ENCODE measurements around the gene WNT7B.

The WNT7B gene

GRCh38 chr22:45949891-45950290 is 27.1 kb downstream of the WNT7B start:
- Histone ChIP-seq H3K4me1 (ENCODE audit: control insufficient read depth, insufficient read depth, low read length) (no peaks in the 10 kb centered on the region), H3K4me3 (ENCODE audit: low read length) (no peak overlapping the region), H3K36me3 (ENCODE audit: control insufficient read depth, insufficient read depth, low read length) (no peaks in the 10 kb centered on the region), H3K9ac (ENCODE audit: low read length) (no peak overlapping the region), H3K27me3 (ENCODE audit: control insufficient read depth, insufficient read depth, low read length) (peaks cover 10% of the 10 kb centered on the region), H3K9me3 (ENCODE audit: control insufficient read depth, low read length) (no peaks in the 10 kb centered on the region)

DNA sequence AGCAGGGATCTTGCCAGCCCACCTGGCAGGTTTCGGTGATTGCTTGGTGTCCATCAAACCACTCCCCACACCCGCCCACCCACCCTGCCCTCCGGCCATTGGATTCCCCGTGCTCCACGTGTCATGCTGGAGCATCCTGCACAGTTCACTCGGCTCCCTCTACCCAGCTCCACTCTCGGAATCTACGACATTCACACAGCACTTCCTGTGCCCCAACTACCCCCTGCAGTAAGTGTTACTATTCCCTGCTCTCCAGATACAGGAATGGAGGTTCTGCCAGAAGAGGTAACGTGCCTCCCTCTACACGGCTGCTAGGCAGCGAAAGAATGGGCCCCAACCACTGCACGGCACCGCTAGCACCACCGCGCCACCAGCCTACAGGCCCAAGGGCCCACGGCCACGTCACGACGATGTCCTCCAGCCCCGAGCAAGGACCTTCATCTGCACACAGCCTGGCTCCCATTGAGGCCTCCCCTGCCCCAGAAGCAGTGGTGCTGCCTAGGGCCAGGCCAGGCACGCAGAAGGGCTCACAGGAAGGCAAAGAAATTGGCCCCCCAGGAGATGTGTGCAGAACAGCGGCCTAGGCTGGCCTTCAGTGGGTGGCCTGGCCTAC is 27.6 kb downstream of the WNT7B start:
- Histone ChIP-seq H3K27me3 (ENCODE audit: control insufficient read depth, insufficient read depth, low read length) (peaks cover 10% of the 10 kb centered on the region), H3K9ac (ENCODE audit: low read length) (no peak overlapping the region), H3K4me1 (ENCODE audit: control insufficient read depth, insufficient read depth, low read length) (no peaks in the 10 kb centered on the region), H3K4me3 (ENCODE audit: low read length) (no peak overlapping the region), H3K9me3 (ENCODE audit: control insufficient read depth, low read length) (no peaks in the 10 kb centered on the region), H3K36me3 (ENCODE audit: control insufficient read depth, insufficient read depth, low read length) (no peaks in the 10 kb centered on the region)

GRCh38 chr22:45948081-45948648 is 28.8 kb downstream of the WNT7B start:
- Histone ChIP-seq H3K4me3 (ENCODE audit: low read length) (no peak overlapping the region), H3K27me3 (ENCODE audit: control insufficient read depth, insufficient read depth, low read length) (peaks cover 2% of the 10 kb centered on the region), H3K9me3 (ENCODE audit: control insufficient read depth, low read length) (no peaks in the 10 kb centered on the region), H3K4me1 (ENCODE audit: control insufficient read depth, insufficient read depth, low read length) (no peaks in the 10 kb centered on the region), H3K36me3 (ENCODE audit: control insufficient read depth, insufficient read depth, low read length) (no peaks in the 10 kb centered on the region), H3K9ac (ENCODE audit: low read length) (no peak overlapping the region)

GRCh38 chr22:45946805-45947600 is 30.0 kb downstream of the WNT7B start:
- H3K36me3 ChIP-seq (ENCODE audit: control insufficient read depth, insufficient read depth, low read length) = no peaks in the 10 kb centered on the region
- H3K4me1 ChIP-seq (ENCODE audit: control insufficient read depth, insufficient read depth, low read length) = no peaks in the 10 kb centered on the region
- H3K9ac ChIP-seq (ENCODE audit: low read length) = no peak overlapping the region
- no peaks in the 10 kb centered on the region for H3K9me3 ChIP-seq (ENCODE audit: control insufficient read depth, low read length)
- no peak overlapping the region for H3K4me3 ChIP-seq (ENCODE audit: low read length)
- H3K27me3 ChIP-seq (ENCODE audit: control insufficient read depth, insufficient read depth, low read length) = no peaks in the 10 kb centered on the region

DNA sequence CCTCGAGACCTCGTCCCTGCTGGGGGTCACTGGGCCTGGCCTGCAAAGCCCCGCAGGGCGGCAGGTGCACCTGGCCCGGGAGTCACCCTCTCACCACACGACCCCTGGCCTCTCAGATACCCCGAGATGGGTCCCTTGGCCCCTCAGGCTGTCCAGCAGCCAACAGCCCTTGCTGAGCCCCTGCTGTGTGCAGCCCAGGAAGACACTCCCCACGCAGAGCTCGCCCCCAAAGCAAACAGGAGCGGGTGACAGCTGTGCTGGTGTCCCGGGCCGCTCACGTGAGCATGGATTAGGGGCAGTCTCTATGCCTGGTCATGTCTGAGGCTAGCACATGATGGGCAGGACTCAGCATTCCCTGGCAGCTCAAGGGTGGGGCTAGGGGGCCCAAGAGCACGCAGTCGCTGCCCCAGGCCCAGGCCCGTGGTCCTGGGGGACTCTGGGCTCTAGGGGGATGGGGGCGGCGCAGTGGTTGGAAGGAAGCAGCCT is 31.3 kb downstream of the WNT7B start:
- Histone ChIP-seq H3K9ac (ENCODE audit: low read length) (no peak overlapping the region), H3K27me3 (ENCODE audit: control insufficient read depth, insufficient read depth, low read length) (no peaks in the 10 kb centered on the region), H3K4me1 (ENCODE audit: control insufficient read depth, insufficient read depth, low read length) (no peaks in the 10 kb centered on the region), H3K36me3 (ENCODE audit: control insufficient read depth, insufficient read depth, low read length) (no peaks in the 10 kb centered on the region), H3K4me3 (ENCODE audit: low read length) (no peak overlapping the region), H3K9me3 (ENCODE audit: control insufficient read depth, low read length) (no peaks in the 10 kb centered on the region)

DNA sequence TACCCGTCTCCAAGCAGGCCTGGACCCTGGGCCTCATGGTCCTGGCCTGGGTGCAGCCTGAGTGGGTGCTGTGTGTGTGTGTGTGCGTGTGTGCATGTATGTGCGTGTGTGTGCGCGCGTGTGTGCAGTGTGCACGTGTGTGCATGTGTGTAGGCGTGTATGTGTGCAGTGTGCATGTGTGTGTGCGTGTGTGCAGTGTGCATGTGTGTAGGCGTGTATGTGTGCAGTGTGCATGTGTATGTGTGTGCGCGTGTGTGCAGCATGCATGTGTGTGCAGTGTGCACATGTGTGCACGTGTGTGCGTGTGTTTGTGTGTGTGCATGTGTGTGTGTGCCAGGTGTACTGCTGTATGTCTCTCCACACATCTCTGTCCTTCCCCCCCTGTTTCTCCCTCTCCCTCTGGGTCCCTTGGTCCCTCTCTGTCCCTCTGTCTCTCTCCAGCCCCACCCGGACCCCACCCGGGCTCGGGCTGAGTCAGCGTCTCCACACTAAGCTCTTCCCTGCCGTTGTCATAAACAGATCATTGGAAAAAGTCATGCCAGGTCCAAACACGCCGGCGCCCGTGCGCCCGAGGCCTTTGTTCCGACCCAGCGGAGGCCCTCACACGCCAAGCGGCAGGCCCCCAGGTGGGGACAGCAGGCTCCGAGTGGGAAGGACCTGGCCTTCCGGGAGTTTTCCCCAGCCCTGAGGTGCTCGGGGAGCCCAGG is 34.0 kb downstream of the WNT7B start:
- Histone ChIP-seq H3K36me3 (ENCODE audit: control insufficient read depth, insufficient read depth, low read length) (no peaks in the 10 kb centered on the region), H3K9ac (ENCODE audit: low read length) (no peak overlapping the region), H3K4me3 (ENCODE audit: low read length) (no peak overlapping the region), H3K27me3 (ENCODE audit: control insufficient read depth, insufficient read depth, low read length) (no peaks in the 10 kb centered on the region), H3K4me1 (ENCODE audit: control insufficient read depth, insufficient read depth, low read length) (no peaks in the 10 kb centered on the region), H3K9me3 (ENCODE audit: control insufficient read depth, low read length) (no peaks in the 10 kb centered on the region)

- Histone ChIP-seq H3K27me3 (ENCODE audit: control insufficient read depth, insufficient read depth, low read length) (no peaks in the 10 kb centered on the region), H3K36me3 (ENCODE audit: control insufficient read depth, insufficient read depth, low read length) (no peaks in the 10 kb centered on the region), H3K9ac (ENCODE audit: low read length) (no peak overlapping the region), H3K4me3 (ENCODE audit: low read length) (no peak overlapping the region), H3K9me3 (ENCODE audit: control insufficient read depth, low read length) (no peaks in the 10 kb centered on the region), H3K4me1 (ENCODE audit: control insufficient read depth, insufficient read depth, low read length) (no peaks in the 10 kb centered on the region)
Observed at GRCh38 chr22:45942344-45942743, 34.6 kb downstream of the WNT7B start.

DNA sequence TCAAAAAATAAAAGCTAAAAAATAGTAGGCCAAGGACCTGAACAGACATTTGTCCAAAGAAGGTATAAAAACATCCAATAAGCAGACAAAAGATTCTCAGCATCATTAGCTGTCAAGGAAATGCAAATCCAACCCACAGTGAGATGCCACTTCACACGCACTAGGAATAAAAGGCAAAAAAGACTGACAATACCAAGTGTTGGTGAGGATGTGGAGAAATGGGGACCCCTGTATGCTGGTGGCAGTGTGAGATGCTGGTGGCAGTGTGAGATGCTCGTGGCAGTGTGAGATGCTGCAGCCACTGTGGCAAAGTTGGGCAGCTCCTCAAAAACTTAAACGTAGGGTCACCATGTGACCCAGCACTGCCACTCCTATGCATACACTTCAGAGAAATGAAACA is 38.0 kb downstream of the WNT7B start:
- peaks cover 11% of the 10 kb centered on the region for H3K4me1 ChIP-seq (ENCODE audit: control insufficient read depth, insufficient read depth, low read length)
- no peak overlapping the region for H3K4me3 ChIP-seq (ENCODE audit: low read length)
- H3K36me3 ChIP-seq (ENCODE audit: control insufficient read depth, insufficient read depth, low read length) = no peaks in the 10 kb centered on the region
- H3K9me3 ChIP-seq (ENCODE audit: control insufficient read depth, low read length) = no peaks in the 10 kb centered on the region
- H3K27me3 ChIP-seq (ENCODE audit: control insufficient read depth, insufficient read depth, low read length) = peaks cover 18% of the 10 kb centered on the region
- H3K9ac ChIP-seq (ENCODE audit: low read length) = no peak overlapping the region

DNA sequence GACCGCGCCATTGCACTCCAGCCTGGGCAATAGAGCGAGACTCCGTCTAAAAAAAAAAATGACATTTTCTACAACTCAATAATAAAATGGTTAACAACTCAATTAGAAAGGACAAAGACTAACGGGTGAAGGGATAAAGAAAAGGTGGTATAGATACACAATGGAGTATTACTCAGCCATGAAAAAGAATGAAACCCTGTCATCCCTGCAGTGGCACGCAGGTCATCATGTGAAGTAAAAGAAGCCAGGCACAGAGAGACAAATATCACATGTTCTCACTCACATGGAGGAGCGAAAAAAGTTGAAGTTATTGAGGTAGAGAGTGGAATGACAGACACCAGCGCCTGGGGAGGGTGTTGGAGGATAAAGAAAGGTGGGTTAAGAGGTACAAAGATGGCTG is 39.0 kb downstream of the WNT7B start:
- peaks cover 28% of the 10 kb centered on the region for H3K27me3 ChIP-seq (ENCODE audit: control insufficient read depth, insufficient read depth, low read length)
- no peak overlapping the region for H3K9ac ChIP-seq (ENCODE audit: low read length)

DNA sequence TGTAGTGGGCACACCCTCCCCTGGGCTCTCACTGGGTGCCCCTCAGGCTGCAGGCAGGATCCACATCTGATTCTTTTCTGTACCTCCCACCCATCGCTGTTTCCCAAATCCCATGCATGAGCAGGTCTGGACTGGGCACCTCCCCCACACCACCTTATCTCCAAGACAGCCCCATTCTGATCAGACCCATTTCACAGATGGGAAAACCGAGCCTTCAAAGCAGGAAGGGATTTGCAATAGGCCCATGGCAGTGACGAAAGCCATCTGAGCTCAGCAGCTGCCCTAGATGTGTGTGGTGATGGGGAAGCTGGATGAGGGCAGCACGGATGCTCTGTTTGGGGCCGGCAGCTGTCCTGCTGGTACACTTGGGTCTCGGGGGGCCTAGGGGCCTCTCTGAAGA is 41.4 kb downstream of the WNT7B start:
- Histone ChIP-seq H3K27me3 (ENCODE audit: control insufficient read depth, insufficient read depth, low read length) (peaks cover 49% of the 10 kb centered on the region), H3K4me3 (ENCODE audit: low read length) (no peak overlapping the region), H3K9ac (ENCODE audit: low read length) (no peak overlapping the region), H3K36me3 (ENCODE audit: control insufficient read depth, insufficient read depth, low read length) (no peaks in the 10 kb centered on the region), H3K4me1 (ENCODE audit: control insufficient read depth, insufficient read depth, low read length) (peaks cover 11% of the 10 kb centered on the region), H3K9me3 (ENCODE audit: control insufficient read depth, low read length) (no peaks in the 10 kb centered on the region)

More for the DNA sequence above, 39.0 kb downstream of the WNT7B start:
- Histone ChIP-seq H3K36me3 (ENCODE audit: control insufficient read depth, insufficient read depth, low read length) (no peaks in the 10 kb centered on the region), H3K4me3 (ENCODE audit: low read length) (no peak overlapping the region), H3K4me1 (ENCODE audit: control insufficient read depth, insufficient read depth, low read length) (peaks cover 11% of the 10 kb centered on the region), H3K9me3 (ENCODE audit: control insufficient read depth, low read length) (no peaks in the 10 kb centered on the region)

DNA sequence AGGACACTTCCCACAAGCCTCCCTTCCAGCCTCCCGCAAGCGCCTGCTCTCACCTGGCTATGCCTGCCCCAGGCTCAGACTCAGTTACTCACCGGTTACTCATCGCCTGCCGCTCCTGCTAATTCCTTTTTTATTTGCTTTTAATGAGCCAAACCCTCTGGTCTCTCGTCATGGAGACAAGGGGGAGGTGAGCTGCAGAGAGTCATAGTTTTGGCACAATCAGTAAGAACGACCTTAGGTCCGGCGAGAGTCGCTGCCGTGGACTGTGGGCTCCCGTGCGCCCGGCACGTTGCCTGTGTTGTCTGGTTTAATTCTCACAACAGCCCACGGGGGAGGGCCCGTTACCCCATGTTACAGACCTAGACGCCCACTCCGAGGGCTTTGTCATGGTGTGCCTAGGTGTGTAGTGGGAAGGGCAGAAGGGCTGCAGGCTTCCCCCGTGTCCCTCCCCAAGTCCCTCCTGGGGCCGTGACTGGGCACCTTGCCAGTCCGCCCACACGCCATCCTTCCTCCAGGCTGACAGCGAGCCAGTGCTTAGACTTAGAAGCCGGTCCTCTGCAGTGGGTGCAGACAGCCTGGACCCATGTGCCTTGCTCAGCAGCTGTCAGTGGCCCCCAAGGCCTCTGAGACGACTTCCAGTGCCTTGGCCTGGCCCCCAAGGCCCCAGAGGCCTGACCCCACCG is 42.2 kb downstream of the WNT7B start:
- Histone ChIP-seq H3K36me3 (ENCODE audit: control insufficient read depth, insufficient read depth, low read length) (no peaks in the 10 kb centered on the region), H3K9ac (ENCODE audit: low read length) (no peak overlapping the region), H3K4me1 (ENCODE audit: control insufficient read depth, insufficient read depth, low read length) (peaks cover 11% of the 10 kb centered on the region), H3K27me3 (ENCODE audit: control insufficient read depth, insufficient read depth, low read length) (peaks cover 56% of the 10 kb centered on the region), H3K9me3 (ENCODE audit: control insufficient read depth, low read length) (no peaks in the 10 kb centered on the region), H3K4me3 (ENCODE audit: low read length) (no peak overlapping the region)
